ENCODE measurements around the gene MAP3K7CL.
"Not testable (repeated sequence)": the region's sequence is repeated elsewhere in the genome, so short reads cannot be mapped to it uniquely, and the experiment has no call there.

Gene MAP3K7CL

GRCh38 chr21:29135481-29135880 lies 5.0 kb downstream of the MAP3K7CL start:
- DNase-seq: no peak

- DNase-seq: no peak
These were observed 5.6 kb downstream of the MAP3K7CL start for GRCh38 chr21:29136033-29136432.

DNA sequence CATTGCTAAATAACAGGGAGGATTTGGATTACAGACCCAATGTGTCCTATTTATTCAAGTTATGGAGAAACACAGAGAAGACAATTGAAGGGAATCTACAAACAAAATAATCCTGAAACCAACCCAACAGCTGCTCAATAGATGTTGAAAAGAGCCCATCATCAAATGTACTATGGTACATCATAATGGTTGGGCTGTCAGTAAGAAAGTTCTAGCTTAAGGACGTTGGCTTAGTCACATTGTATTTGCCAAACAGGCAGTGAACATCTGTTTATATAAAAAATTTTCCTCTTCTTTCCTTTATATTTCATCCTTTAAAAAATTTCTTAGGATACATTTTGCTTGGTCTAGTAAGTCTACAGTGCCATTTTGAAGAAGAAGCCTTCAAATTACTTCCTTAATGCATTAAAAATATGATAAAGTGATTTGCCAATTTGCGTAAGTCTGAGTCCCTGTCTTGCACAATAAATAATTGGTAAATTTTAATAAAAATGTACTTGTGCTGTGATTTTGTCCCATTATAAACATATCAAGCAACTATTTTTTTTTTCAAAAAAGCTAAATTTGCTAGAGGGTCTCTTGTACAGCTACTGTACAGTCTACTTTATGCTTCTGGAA lies 14.4 kb downstream of the MAP3K7CL start:
- DNase-seq: no peak

DNA sequence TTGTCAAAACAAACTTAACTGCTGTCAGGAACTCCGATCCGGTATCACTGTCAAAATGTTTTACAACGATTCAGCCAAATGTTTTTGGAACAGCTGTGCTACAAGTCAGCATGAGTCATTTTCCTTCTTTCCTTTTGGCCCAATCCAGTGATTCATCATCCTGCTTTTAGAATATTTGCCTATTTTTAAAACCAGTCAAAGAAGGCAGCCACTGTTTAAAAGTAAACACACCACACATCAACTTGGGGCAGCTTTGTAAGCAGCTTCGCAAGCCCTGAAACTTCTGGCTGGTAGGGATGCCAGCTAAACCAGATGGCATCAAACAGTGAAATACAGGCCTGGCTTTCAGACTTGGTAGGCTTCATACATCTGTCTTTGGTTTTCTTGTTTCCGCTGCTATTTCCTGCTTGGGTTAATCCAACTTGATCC lies 14.9 kb downstream of the MAP3K7CL start:
- DNase-seq: no peak

DNA sequence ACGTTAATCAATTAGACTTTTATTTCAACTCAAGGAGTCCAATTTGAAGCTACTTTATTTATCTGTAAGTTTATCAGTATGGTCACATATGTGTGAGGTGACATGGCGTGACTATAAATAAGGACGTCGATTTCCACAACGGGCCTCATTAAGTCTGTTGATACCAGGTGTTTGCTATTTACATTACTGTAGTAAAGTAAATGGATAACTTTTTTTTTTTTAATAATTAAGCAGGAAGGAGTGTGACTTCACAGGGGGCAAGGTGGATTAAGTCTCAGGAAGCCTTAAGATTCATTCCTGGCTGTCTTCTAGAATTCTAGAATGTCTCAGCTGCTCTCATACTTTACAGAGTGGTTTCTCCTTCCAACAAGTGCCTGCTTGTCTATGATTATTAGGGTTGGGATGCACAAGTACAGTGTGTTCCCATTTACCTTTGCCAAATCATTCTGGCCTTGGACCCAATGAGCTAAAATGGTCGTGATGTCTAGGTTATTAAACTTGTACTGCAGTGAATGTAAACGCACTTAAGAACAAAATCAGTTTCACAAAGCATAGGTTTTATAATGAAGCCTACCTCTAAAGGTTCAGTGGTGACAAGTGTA lies 15.5 kb downstream of the MAP3K7CL start:
- no peak for DNase-seq

DNA sequence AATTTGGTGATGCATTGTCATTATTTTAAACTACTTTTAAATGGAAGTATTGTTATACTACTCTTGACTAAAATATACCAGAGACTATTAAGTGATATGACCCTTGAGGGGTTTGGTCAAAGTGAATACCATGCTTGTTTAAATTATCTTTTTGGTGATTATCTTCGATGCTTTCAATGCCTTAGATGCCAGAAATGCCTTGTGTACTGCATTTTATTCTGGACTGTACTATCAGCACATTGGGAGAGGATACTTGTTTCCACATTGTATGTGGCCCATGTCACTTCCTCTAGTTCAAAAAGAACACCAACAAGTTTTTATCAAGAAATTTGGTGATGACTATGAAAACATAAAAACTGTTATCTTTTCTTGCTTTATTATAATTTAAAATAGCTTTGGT lies 16.3 kb downstream of the MAP3K7CL start:
- DNase-seq: no peak

DNA sequence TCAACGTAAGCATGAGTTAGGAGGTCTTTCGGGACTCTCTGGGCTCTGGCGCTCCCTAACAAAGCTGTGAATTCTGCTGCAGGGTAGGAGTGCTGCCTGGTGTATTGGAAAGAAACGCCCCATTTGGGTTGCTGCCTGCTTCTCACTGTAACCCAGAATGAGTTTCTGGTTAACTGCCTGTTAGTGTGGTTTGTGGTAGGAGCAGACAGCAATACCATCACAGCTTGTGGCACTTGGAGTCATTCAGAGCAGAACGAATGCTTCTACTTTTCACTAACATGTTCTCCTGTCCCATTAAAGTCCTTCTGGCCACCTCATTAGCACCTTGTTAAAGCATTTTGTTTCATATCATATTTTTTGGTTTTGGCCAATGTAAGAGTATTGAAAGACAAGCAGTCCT lies 18.1 kb downstream of the MAP3K7CL start:
- no peak for DNase-seq

GRCh38 chr21:29149808-29150425 lies 19.5 kb downstream of the MAP3K7CL start:
- no peak for DNase-seq

DNA sequence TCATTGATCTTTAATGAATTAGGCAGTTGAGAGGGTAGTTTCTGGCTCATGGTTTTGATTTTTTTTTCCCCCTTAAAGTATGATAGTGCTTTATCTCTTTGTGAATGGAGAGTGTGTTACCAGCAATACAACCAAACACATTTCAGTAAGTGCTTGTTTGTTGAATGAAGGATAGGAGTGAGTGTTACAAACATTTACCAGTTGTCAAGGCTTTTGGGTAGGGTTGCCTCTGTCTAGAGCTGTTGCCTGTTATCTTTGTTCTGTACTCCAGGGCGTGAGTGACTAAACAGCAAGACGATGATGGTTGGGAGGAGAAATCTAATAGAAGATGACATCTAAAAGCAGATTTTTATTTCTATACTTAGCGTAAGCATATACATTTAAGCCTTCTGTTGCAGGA lies 21.5 kb downstream of the MAP3K7CL start:
- no peak for DNase-seq

GRCh38 chr21:29152916-29153315 lies 22.5 kb downstream of the MAP3K7CL start:
- no peak for DNase-seq

DNA sequence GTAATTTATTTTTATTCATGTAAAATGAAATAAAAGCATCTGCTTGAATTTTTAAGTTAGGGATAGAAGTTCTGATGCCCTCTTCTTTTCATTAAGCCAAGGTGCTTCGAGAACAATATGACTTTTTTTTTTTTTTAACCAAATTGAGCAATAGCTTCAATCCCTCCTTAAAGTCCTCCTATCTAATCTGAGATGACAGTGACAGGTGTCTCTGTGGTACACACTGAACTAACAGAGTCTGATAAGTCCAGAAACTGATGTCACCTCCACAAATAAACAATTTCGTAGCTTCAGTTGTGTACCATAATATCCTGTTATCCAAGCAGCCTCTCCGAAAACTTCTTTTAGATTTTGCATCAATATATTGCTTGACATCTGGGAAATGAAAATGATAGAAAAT lies 23.8 kb downstream of the MAP3K7CL start:
- no peak for DNase-seq

GRCh38 chr21:29155118-29155932 lies 24.9 kb downstream of the MAP3K7CL start:
- no peak for DNase-seq

GRCh38 chr21:29155933-29156260 lies 25.5 kb downstream of the MAP3K7CL start:
- DNase-seq: no peak

- no peak for DNase-seq
These were observed 26.6 kb downstream of the MAP3K7CL start for GRCh38 chr21:29157080-29157479.

- no peak for DNase-seq
These were observed 29.4 kb downstream of the MAP3K7CL start for GRCh38 chr21:29159842-29160241.

DNA sequence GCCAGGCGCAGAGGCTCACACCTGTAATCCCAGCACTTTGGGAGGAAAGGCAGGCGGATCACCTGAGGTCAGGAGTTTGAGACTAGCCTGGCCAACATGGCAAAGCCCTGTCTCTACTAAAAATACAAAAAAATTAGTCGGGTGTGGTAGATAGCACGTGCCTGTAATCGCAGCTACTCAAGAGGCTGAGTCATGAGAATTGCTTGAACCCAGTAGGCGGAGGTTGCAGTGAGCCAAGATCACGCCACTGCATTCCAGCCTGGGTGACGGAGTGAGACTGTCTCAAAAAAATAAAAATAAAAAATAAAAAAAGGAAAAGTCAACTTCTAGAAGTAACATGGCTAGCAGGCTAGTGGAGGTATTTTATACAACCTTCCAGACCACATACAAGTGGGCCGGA lies 32.4 kb downstream of the MAP3K7CL start:
- DNase-seq: not testable (repeated sequence)

- no peak for DNase-seq
These were observed 33.1 kb downstream of the MAP3K7CL start for GRCh38 chr21:29163341-29164115.

DNA sequence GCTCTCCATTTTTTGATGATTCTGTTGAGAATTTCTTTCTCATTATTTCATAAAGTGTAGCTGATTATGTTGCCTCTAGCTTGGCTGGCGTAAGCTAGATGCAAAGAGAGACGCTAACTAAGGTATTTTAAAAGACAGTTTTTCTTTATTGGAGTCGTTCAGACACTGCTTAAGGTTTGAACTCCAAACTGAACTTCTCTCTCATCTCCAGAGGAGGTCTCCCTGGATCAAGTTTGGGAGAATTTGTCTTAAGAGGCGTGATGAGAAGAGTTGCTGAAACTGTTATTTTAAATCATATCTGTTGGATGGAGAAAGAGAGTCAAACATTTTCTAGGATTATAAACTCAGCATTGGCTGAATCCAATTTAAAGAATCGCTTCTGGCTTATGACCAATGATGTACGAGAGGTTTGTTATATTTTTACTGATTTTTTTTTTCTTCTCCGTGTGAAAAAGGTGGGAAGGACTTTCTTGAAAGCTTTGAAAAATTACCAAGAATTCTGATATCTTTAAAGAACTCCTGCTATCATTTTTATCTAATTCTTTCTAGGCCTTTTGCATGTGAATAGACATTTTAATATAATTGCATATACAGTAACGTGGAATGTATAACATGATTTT lies 34.0 kb downstream of the MAP3K7CL start:
- no peak for DNase-seq

- DNase-seq: no peak
These were observed 35.9 kb downstream of the MAP3K7CL start for GRCh38 chr21:29166323-29166722.

DNA sequence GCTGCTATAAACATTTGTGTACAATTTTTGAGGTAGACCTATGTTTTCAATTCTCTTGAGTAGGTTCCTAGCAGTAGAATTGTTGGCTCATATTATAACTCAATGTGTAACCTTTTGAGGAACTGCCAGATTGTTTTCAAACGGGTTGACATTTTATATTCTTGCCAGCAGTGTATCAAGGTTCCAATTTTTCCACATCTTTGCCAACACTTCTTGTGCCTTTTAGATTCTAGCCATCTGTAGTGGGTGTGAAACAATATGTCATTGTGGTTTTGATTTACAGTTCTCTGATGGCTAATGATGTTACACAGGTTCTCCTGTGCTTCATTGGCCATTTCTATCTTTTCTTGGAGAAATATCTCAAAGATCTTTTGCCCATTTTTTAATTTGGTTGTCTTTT lies 36.4 kb downstream of the MAP3K7CL start:
- DNase-seq: no peak

- DNase-seq: not testable (repeated sequence)
These were observed 37.0 kb downstream of the MAP3K7CL start for GRCh38 chr21:29167481-29167880.

DNA sequence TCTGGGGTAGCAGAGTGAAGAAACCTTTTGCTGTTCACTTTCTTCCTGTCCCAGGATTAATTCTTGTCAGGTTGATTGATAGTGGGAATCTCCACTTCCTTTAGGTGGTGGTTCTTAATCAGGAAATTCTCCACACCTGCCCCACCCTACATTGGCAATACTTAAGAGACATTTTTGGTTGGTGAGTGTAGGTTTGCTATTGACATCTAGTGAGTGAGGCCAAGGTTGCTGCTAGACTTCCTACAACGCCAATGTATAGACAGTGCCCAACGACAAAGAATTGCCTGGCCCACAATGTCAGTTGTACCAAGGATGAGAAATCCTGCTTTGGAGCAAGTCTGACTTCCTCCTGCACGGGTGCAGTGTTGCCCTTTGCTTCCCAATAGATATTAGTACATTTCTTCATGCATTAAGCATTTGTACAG lies 38.5 kb downstream of the MAP3K7CL start:
- DNase-seq: no peak

DNA sequence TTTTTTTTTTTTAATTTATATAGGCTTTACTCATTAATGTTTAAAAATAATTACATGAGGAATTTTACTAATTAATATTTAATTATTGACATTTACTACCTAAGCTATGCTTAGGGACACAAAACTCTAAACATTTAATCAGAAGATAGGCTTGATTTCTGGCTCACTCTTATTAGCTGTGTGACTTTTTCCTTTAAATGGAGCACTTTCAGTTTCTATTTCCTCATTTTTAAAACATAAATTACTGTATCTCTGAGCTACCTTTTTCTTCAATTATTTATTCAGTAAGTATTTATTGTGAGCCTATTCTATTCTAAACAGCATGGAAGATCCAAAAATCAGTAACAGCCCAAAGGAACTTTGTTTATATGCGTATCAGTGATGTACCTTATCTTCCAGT lies 40.5 kb downstream of the MAP3K7CL start:
- DNase-seq: no peak
